ENCODE results near the gene SNX20. TPM values are rescaled to one million over a fixed set of nuclear protein-coding genes. Genes with fewer than 3 reads are reported as not detected.

The SNX20 gene
- total RNA-seq, 1 donor from 2014 or later, result not detected

GRCh38 chr16:50624449-50624970, 56.6 kb downstream of the SNX20 start:
- no peak overlapping the region for H3K4me3 ChIP-seq (ENCODE audit: low read depth, low read length)
- no peak for TF ChIP-seq CTCF (conservative IDR thresholded peaks at IDR 0.05; ENCODE audit: low read depth, low read length)
- DNase-seq (ENCODE audit: low read depth), result no peak

GRCh38 chr16:50622643-50623369, 58.3 kb downstream of the SNX20 start:
- no peak overlapping the region for H3K4me3 ChIP-seq (ENCODE audit: low read depth, low read length)
- no peak for TF ChIP-seq CTCF (conservative IDR thresholded peaks at IDR 0.05; ENCODE audit: low read depth, low read length)
- no peak for DNase-seq (ENCODE audit: low read depth)

GRCh38 chr16:50622029-50622428, 59.1 kb downstream of the SNX20 start:
- TF ChIP-seq CTCF (conservative IDR thresholded peaks at IDR 0.05; ENCODE audit: low read depth, low read length), result no peak
- H3K4me3 ChIP-seq (ENCODE audit: low read depth, low read length), result no peak overlapping the region
- DNase-seq (ENCODE audit: low read depth), result no peak

Other genes with a start within 250 kb of the SNX20 start
- 0.07 TPM in 1 of 2 replicates, not detected in the other for gene NKD1, start 132.9 kb downstream of the SNX20 start, total RNA-seq
- 0.07 and 0.12 TPM in 2 replicates for gene NOD2, start 12.3 kb upstream of the SNX20 start, total RNA-seq
- 10.3 and 12.9 TPM in 2 replicates for gene CYLD, start 60.8 kb upstream of the SNX20 start, total RNA-seq